MM.1S (cell line): ENCODE results near the gene GSG1L2.

Experiments used
- EZH2phosphoT487 ChIP-seq: fragments of 300-600 bp; sonication (generic); IDR thresholded peaks from 2 replicates; pipeline ENCODE4 v1.6.1; 2018; ENCODE audit warnings: antibody characterized with exemption, low read length
- TF ChIP-seq, protein P1 (sequence below): fragments of 300-600 bp; sonication (generic); IDR thresholded peaks from 2 replicates; pipeline ENCODE4 v1.5.1; 2016; ENCODE audit warnings: antibody characterized with exemption, low read length, mixed read lengths

- TF ChIP-seq, protein P1, sequence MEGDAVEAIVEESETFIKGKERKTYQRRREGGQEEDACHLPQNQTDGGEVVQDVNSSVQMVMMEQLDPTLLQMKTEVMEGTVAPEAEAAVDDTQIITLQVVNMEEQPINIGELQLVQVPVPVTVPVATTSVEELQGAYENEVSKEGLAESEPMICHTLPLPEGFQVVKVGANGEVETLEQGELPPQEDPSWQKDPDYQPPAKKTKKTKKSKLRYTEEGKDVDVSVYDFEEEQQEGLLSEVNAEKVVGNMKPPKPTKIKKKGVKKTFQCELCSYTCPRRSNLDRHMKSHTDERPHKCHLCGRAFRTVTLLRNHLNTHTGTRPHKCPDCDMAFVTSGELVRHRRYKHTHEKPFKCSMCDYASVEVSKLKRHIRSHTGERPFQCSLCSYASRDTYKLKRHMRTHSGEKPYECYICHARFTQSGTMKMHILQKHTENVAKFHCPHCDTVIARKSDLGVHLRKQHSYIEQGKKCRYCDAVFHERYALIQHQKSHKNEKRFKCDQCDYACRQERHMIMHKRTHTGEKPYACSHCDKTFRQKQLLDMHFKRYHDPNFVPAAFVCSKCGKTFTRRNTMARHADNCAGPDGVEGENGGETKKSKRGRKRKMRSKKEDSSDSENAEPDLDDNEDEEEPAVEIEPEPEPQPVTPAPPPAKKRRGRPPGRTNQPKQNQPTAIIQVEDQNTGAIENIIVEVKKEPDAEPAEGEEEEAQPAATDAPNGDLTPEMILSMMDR, result no peak
- no peak for TF ChIP-seq EZH2phosphoT487
Observed at GRCh38 chr17:9767432-9767991, 54.4 kb downstream of the GSG1L2 start.
